ENCODE results near the gene KCNIP1. TPM values are rescaled to one million over a fixed set of nuclear protein-coding genes. Genes with fewer than 3 reads are reported as not detected.

Gene KCNIP1
- total RNA-seq, 1 experiment from 2014 or later: not detected

DNA sequence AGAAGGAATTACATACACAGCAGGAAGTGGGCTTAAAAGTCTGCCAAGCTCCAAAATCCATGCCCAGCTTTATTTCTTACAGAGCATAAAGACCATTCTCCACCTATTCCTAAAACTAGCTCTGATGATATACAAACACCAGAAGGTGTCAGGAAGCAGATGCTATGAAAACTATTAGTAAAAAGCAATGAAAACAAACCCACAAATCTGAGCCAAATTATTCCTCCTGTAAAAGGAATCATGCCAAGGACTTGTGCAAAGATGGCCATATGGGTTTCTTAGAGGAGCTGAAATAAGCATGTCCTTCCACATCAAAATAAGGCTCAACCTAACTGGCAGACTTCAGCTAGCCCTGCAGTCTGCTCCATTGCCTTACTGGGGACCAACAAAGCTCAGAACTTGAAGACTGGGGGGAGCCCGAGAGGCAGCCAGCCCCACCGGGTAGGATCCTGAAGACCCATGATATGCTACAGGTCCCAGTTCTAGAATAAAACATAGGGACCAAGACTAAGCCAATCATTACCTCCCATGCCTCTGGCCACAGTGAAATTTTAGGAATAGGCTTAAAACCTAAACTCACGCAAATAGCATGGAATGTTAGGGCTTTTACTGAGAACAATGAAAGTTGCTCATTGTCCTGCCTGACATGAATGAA is 236.9 kb downstream of the KCNIP1 start:
- Histone ChIP-seq H3K36me3 (ENCODE audit: control insufficient read depth, insufficient read depth, low read length) (no peaks in the 10 kb centered on the region), H3K4me3 (ENCODE audit: low read depth in 2 of 2, low read length in 2 of 2) (no peak overlapping the region), H3K9me3 (ENCODE audit: control insufficient read depth, insufficient read depth, low read depth, low read length) (no peaks in the 10 kb centered on the region), H3K4me1 (ENCODE audit: control insufficient read depth, insufficient read depth, low read length) (no peaks in the 10 kb centered on the region), H3K27me3 (ENCODE audit: control insufficient read depth, insufficient read depth, low read length) (peaks cover 4% of the 10 kb centered on the region; the same call in 1 of the 2 replicates), H3K27ac (ENCODE audit: low read length) (no peak overlapping the region)
- BruUV-seq (replicated peaks): no TSS peak
- ATAC-seq: no peak
- in situ Hi-C loops (cut with HindIII; ENCODE audit: low pct_unique_long_range_greater_than_20kb, low sequenced_read_pairs) (no loop called here), intact Hi-C loops (cut with micrococcal nuclease; ENCODE audit: unreplicated experiment) (loop anchor here (10.0 kb wide), 1 partner anchor 174 kb away; no protein-coding TSS in a partner anchor)
- POLR2A ChIA-PET: no interaction called here
- CTCF ChIA-PET: interaction anchor here (0.6 kb wide), 1 partner anchor 804 kb away, joined by 6 read pairs; no protein-coding TSS in a partner anchor
- no peak for DNase-seq (ENCODE audit: low read depth, low spot score)
- TF ChIP-seq, protein P1, sequence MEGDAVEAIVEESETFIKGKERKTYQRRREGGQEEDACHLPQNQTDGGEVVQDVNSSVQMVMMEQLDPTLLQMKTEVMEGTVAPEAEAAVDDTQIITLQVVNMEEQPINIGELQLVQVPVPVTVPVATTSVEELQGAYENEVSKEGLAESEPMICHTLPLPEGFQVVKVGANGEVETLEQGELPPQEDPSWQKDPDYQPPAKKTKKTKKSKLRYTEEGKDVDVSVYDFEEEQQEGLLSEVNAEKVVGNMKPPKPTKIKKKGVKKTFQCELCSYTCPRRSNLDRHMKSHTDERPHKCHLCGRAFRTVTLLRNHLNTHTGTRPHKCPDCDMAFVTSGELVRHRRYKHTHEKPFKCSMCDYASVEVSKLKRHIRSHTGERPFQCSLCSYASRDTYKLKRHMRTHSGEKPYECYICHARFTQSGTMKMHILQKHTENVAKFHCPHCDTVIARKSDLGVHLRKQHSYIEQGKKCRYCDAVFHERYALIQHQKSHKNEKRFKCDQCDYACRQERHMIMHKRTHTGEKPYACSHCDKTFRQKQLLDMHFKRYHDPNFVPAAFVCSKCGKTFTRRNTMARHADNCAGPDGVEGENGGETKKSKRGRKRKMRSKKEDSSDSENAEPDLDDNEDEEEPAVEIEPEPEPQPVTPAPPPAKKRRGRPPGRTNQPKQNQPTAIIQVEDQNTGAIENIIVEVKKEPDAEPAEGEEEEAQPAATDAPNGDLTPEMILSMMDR (IDR thresholded peaks at IDR 0.05): no peak
- no peak for TF ChIP-seq TCF7L2 (IDR thresholded peaks at IDR 0.05; ENCODE audit: low read depth, low read length)
- TF ChIP-seq POLR2AphosphoS5 (IDR thresholded peaks at IDR 0.05; ENCODE audit: low read depth, low read length): no peak
- TF ChIP-seq, protein P2, sequence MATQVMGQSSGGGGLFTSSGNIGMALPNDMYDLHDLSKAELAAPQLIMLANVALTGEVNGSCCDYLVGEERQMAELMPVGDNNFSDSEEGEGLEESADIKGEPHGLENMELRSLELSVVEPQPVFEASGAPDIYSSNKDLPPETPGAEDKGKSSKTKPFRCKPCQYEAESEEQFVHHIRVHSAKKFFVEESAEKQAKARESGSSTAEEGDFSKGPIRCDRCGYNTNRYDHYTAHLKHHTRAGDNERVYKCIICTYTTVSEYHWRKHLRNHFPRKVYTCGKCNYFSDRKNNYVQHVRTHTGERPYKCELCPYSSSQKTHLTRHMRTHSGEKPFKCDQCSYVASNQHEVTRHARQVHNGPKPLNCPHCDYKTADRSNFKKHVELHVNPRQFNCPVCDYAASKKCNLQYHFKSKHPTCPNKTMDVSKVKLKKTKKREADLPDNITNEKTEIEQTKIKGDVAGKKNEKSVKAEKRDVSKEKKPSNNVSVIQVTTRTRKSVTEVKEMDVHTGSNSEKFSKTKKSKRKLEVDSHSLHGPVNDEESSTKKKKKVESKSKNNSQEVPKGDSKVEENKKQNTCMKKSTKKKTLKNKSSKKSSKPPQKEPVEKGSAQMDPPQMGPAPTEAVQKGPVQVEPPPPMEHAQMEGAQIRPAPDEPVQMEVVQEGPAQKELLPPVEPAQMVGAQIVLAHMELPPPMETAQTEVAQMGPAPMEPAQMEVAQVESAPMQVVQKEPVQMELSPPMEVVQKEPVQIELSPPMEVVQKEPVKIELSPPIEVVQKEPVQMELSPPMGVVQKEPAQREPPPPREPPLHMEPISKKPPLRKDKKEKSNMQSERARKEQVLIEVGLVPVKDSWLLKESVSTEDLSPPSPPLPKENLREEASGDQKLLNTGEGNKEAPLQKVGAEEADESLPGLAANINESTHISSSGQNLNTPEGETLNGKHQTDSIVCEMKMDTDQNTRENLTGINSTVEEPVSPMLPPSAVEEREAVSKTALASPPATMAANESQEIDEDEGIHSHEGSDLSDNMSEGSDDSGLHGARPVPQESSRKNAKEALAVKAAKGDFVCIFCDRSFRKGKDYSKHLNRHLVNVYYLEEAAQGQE (IDR thresholded peaks at IDR 0.05; ENCODE audit: insufficient read depth in 1 of 2, low read depth in 2 of 2, low read length in 1 of 2): no peak
- TF ChIP-seq SIN3A (IDR thresholded peaks at IDR 0.05; ENCODE audit: borderline replicate concordance, insufficient read depth, low read depth, low read length): no peak

DNA sequence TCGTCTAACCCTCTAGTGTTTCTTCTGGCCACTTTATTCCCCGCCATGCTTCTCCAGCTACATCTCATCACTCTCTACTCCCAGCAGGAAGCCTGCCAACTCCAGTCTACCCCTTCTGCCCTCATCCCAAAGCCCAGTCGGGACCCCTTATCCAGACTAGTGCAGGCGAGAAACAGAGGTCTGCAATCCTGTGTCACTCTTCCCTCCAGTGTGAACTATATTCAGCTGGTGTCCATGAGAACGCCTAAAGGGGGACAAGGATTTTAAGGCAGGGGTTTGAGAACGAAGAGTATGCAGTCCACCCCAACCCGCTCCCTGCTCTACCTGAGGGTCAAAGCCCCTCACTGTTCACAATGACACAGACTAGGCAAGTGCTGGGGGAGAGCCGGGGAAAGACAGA is 238.0 kb downstream of the KCNIP1 start:
- BruUV-seq (replicated peaks): no TSS peak
- in situ Hi-C loops (cut with HindIII; ENCODE audit: low pct_unique_long_range_greater_than_20kb, low sequenced_read_pairs): no loop called here
- intact Hi-C loops (cut with micrococcal nuclease; ENCODE audit: unreplicated experiment): loop anchor here (10.0 kb wide), 1 partner anchor 173 kb away; no protein-coding TSS in a partner anchor
- ATAC-seq (no peak), DNase-seq (ENCODE audit: low read depth, low spot score) (no peak)
- peaks cover 4% of the 10 kb centered on the region; the same call in 1 of the 2 replicates for H3K27me3 ChIP-seq (ENCODE audit: control insufficient read depth, insufficient read depth, low read length)
- ChIA-PET CTCF (no interaction called here), POLR2A (no interaction called here)
- no peaks in the 10 kb centered on the region for H3K9me3 ChIP-seq (ENCODE audit: control insufficient read depth, insufficient read depth, low read depth, low read length)
- no peak overlapping the region for H3K4me3 ChIP-seq (ENCODE audit: low read depth in 2 of 2, low read length in 2 of 2)
- TF ChIP-seq TCF7L2 (IDR thresholded peaks at IDR 0.05; ENCODE audit: low read depth, low read length) (no peak), POLR2AphosphoS5 (IDR thresholded peaks at IDR 0.05; ENCODE audit: low read depth, low read length) (no peak), SIN3A (IDR thresholded peaks at IDR 0.05; ENCODE audit: borderline replicate concordance, insufficient read depth, low read depth, low read length) (no peak)
- TF ChIP-seq, protein P2 (IDR thresholded peaks at IDR 0.05; ENCODE audit: insufficient read depth in 1 of 2, low read depth in 2 of 2, low read length in 1 of 2): no peak
- TF ChIP-seq, protein P1 (IDR thresholded peaks at IDR 0.05): no peak
- H3K36me3 ChIP-seq (ENCODE audit: control insufficient read depth, insufficient read depth, low read length): no peaks in the 10 kb centered on the region
- no peak overlapping the region for H3K27ac ChIP-seq (ENCODE audit: low read length)
- no peaks in the 10 kb centered on the region for H3K4me1 ChIP-seq (ENCODE audit: control insufficient read depth, insufficient read depth, low read length)

Measured in Panc1 (cell line).